Right lung (tissue), 5 donors: ENCODE measurements around the gene GPR75. TPM values are rescaled to one million over a fixed set of nuclear protein-coding genes. Genes with fewer than 3 reads are reported as not detected.
"Not testable (repeated sequence)": the region's sequence is repeated elsewhere in the genome, so short reads cannot be mapped to it uniquely, and the experiment has no call there.

Source experiments
- DNase-seq, 2 donors: peaks; one replicate each; pipeline ENCODE4 v3.0.0-alpha.2; 2013
- polyA plus RNA-seq, 5 donors: library from polyadenylated mRNA; unstranded; fragments of 120-200 nt; gene quantifications; one replicate each; pipeline versions ENCODE4 v1.2.1 to v1.2.3, GENCODE V29; 2013; ENCODE audit warnings: inconsistent platforms in 1 of 5, low replicate concordance in 1 of 5; ENCODE audit not compliant: insufficient read length in 5 of 5, insufficient read depth in 1 of 5

GPR75 gene
- polyA plus RNA-seq, 5 donors: 2.8 to 4.6 (median 3.3) TPM

DNA sequence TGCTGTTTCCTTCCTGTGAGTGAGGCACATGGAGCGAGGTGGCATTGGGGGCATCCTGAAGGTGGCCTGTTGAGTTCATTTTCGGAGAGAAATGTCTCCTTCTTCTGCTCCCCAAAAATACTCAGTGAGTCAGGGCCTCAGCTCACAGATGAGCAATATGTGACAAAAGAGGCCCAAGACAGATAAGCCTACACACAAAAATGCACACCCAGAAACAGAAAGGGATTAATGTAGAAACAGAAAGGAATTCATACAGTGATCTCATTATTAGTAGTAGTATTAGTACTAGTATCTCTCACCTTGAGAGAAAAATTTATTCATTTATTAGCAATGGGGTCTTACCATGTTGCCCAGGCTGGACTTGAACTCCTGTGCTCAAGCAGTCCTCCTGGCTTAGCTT lies 5.1 kb downstream of the GPR75 start:
- DNase-seq: no peak

DNA sequence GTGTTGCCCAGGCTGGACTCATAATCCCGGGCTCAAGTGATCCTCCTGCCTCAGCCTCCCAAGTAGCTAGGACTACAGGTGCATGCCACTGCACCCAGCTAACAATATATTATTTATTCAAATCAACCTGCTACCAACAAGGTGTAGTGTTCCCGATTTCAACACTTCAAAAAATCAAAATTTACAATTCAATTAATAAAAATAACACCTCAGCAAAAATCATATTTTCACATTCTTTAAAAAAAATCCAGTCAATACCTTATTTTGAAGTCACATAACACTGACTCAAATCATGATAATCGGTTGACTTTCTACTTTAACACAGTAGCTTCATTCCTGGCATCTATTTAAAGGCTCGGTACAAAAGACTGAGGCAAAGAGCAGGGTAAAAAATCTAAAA lies 7.2 kb downstream of the GPR75 start:
- DNase-seq: no peak

DNA sequence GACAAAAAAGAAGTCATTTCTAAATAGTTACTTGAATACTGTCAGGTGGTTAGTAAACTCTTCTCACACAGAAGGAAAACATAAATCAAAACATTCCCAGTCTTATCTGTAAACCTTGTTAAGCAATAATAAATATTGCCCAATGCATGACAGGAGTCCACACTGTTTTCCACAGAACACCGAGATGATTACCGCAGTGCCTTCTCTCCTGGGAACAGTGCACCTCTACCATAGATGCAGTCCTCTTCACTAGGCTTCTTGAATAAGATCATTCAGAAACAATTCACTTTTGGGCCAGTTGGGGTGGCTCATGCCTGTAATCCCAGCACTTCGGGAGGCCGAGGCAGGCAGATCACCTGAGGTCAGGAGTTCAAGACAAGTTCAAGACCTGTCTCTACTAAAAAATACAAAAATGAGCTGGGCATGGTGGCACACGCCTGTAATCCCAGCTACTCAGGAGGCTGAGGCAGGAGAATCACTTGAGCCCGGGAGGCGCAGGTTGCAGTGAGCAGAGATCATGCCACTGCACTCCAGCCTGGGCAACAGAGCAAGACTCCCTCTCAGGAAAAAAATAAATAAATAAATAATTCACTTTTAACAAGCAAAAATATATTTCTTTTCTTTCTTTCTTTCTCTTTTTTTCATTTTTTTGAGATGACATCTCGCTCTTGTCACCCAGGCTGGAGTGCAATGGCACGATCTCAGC lies 8.6 kb downstream of the GPR75 start:
- not testable (repeated sequence) for DNase-seq

DNA sequence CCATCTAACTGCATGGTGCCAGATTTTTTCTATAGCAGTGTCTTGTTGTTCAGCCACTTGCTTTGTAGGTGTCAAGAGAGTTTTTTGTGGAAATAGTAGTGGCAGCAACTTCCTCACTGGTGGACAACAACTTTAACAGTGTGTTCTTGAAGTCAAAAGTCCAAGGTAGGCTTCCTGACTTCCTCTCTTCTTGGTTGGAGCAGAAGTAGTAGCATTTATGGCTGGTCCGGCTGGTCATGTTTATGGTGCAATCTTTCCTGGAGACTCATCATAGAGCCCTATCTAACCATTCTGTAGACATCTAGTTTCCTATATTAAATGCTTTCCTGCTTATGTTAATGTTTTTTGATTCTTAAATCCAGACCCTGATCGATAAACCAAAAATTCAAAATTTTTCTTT lies 11.7 kb downstream of the GPR75 start:
- no peak for DNase-seq

DNA sequence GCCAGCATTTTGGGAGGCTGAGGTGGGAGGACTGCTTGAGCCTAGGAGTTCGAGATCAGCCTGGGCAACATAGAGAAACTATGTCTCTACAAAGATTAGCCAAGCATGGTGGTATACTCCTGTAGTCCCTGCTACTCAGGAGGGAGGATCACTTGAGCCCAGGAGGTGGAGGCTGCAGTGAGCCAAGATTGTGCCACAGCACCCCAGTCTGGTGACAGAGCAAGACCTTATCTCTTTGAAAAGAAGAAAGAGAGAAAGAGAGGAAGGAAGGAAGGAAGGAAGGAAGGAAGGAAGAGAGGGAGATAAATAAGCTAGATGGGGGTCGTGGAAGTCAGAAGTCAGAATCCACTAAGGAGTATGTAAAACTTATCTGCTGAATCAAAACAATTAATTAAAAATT lies 16.2 kb downstream of the GPR75 start:
- DNase-seq: no peak

DNA sequence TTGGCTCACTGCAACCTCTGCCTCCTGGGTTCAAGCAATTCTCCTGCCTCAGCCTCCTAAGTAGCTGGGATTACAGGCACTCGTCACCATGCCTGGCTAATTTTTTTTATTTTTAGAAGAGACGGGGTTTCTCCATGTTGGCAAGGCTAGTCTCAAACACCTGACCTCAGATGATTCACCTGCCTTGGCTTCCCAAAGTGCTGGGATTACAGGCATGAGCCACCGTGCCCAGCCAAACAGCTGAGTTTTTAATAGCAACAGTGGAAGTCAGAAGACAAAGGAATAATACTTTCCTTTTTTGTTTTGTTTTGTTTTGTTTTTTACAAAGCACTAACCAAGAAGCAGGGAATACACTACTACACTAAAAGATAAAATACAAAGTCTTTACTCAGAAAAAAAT lies 16.9 kb downstream of the GPR75 start:
- DNase-seq: no peak

DNA sequence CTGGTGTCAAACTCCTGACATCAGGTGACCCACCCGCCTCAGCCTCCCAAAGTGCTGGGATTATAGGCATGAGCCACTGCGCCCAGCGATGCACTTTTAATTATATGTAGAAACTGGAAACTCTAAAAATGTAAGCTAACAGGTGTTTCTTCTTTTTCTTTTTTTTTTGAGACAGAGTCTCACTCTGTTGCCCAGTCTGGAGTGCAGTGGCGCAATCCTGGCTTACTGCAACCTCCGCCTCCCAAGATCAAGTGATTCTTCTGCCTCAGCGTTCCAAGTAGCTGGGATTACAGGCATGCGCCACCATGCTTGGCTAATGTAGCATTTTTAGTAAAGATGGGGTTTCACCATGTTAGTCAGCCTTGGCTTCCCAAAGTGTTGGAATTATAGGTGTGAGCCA lies 18.1 kb downstream of the GPR75 start:
- not testable (repeated sequence) for DNase-seq

DNA sequence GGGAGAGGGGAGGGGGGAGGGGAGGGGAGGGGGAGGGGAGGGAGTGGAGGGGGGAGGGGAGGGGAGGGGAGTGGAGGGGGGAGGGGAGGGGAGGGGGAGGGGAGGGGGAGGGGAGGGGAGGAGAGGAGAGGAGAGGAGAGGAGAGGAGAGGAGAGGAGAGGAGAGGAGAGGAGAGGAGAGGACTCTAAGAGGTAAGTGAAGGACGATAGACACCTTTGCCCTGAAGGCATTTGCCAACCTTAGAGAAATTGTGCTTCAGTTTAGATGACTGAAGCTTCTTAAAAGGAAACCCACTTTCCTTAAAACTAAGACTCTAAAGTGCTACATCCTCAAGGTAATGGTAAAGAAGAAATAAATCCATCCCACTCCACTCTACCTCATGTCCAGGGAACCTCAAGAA lies 19.2 kb downstream of the GPR75 start:
- DNase-seq: no peak

DNA sequence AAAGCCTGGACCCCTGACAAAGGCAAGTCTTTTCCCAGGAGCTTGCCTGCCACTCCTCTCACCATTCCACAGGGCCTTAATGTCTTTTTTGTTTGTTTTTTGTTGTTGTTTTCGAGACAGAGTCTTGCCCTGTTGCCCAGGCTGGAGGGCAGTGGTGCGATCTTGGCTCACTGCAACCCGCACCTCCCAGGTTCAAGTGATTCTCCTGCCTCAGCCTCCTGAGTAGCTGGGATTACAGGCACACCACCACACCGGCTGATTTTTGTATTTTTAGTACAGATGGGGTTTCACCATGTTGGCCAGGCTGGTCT lies 29.8 kb downstream of the GPR75 start:
- DNase-seq: not testable (repeated sequence)

DNA sequence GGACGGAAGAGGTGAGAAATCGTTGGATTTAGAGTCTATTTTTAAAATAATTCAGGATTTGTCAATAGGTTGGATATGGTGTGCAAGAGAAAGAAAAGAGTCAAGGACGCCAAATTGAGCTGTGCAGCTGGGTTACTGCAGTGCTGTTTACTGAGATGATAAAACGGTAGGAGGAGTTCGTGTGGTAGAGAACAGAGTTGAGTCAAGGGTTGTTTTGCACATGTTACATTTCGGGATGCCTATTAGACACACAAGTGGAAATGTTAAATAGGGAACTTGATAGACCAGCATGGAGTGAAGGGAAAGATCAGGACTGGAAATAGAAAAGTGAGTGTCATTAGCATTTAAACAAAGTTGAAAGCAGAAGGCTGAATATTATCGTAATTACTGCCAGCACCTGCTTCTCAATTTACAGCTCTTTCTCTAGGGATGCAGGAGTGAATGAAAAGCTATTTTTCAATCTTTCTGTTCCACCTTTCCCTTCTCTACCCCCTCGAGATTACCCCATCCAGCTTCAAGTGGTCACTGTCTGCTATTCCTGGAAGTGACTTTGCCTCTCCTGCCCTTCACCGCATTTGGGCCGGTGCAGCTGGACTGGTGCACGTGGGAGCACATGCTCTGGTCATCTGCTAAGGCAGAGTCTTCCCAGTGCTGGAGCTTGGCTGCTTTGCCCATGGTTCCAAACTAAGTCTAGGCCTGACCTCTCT lies 30.3 kb downstream of the GPR75 start:
- DNase-seq: no peak

DNA sequence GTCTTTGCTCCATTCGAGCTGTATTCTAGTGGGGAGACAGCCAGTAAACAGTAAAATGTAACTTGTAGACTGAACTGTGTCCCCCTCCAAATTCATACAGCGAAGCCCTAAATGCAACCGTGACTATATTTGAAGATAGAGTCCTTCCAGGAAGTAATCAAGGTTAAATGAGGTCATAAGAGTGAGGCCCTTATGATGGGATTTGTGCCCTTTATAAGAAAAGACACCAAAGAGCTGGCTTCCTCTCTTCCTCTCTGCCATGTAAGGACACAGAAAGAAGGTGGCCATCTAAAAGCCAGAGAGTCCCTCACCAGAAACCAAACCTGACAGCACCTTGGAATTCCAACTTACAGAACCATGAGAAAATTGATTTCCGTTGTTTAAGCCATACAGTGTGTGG lies 31.4 kb downstream of the GPR75 start:
- DNase-seq: no peak

DNA sequence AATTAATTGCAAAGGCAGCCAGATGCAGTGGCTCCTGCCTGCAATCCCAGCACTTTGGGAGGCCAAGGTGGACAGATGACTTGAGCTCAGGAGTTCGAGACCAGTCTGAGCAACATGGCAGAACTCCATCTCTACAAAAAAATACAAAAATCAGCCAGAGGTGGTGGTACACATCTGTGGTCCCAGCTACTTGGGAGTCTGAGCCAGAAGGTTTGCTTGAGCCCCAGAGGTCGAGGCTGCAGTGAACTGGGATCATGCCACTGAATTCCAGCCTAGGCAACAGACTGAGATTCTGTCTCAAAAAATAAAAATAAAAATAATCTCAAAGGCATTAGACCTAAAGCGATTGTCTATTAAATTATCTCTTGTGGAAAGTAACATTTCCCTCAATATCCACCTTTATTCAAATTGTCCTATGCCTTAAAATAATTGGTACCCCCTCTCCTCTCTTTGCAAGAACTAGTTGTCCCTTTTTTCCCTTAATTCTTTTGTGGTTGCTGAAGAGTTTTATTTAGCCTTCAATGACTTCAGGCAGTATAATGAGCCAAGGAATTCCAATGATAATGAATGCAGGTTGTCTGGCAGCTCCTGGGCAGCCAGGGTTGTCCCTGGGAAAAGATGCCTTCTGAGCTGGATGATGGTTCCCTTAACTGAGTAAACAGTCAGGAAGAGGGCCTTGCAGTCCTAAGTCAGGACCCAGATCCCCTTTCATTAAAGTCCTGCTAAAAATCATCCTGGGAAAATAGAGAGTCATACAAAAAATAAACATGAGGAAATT lies 32.2 kb downstream of the GPR75 start:
- no peak for DNase-seq

DNA sequence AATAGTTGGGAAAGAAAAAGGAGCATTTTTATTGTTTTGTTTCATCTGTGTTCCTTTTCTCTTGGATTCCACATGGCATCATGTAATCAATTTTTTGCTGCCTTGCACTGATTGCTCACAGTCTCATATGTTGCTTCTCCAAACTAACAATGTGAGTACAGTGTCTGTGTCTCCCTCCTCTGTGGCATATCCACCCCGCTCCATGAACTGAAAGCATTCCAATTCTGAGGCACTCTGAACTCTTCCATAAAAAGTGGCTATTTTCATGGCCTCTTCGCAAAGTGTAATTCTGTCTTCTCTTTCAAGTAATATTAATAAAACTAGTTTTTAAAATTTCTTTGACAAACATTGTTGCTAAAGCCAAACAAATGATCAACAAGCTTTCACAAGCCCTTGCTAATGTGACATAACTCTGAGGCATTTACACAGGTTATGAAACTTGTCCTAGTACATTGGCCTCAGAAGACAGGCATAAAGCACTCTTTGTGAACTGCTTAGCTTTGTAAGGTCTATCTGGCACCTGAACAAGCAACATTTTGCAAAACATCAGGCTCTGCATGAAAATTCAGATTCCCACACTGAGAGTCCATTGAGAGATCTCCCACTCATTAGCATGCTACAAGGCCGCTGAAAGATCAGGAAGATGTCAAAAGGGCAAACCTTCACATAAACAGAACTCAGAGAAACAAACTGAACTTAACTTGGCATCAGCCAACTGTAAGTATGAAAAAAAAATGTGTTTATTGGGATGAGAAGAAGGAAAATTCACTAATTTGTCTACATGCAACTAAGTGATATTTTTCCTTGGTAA lies 33.0 kb downstream of the GPR75 start:
- DNase-seq: peak in 1 of 2 donors; percentile 2

DNA sequence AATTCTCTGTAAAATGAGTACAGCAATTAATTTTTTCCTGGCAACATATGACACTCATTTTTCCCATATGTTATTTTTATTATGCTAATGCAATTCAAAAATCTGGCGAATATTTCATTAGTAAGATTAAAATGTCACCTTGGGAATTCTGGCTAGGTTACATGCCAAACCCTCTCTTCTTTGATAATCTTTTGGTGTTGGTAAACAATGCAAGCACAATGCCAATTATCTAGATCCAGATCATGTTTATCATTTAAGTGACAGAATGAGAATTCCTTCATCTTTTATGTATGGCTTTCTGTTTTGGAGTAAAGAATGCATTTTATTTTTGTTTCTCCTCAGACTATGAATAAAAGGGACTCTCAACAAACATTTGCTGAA lies 33.7 kb downstream of the GPR75 start:
- no peak for DNase-seq

DNA sequence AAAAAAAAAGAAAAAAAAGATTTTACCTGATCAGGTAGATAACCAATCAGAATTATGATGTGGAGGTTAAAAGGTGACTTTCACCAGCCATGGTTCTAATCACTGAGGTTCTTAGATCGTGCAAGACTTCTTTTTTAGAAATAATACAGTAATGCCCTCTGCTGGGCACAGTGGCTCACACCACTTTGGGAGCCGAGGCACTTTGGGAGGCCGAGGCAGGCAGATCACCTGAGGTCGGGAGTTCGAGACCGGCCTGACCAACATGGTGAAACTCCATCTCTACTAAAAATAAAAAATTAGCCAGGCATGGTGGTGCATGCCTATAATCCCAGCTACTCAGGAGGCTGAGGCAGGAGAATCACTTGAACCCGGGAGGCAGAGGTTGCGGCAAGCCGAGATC lies 36.1 kb downstream of the GPR75 start:
- DNase-seq: not testable (repeated sequence)

DNA sequence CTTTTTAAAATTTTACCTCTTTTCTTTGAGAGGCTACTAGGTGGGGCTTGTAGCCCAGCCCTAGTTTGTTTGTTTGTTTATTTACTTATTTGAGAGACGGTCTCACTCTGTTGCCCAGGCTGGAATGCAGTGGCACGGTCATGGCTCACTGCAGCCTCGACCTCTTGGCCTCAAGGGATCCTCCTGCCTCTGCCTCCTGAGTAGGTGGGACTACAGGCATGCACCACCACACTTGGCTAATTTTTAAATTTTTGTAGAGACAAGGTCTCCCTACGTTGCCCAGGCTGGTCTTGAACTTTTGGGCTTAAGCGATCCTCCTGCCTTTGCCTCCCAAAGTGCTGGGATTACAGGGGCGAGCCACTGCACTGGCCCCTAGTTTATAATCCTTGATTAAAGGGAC lies 38.0 kb downstream of the GPR75 start:
- no peak for DNase-seq

DNA sequence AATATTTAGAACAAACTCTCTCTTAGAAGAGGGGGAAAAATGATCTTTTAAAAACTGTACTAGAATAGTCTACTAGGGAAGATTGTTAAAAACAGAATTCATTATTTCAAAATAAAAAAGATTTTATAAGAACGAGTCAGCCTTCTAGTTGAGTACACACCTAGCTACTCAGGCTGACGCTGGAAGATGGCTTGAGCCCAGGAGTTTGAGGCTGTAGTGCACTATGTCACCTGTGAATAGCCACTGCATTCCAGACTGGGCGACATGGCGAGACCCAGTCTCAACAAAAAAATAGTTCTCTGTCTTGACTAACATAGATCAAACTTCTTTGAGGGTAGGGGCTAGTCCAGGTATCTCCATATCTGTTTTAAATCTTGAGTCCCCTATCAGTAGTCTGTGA lies 39.1 kb downstream of the GPR75 start:
- DNase-seq: no peak

DNA sequence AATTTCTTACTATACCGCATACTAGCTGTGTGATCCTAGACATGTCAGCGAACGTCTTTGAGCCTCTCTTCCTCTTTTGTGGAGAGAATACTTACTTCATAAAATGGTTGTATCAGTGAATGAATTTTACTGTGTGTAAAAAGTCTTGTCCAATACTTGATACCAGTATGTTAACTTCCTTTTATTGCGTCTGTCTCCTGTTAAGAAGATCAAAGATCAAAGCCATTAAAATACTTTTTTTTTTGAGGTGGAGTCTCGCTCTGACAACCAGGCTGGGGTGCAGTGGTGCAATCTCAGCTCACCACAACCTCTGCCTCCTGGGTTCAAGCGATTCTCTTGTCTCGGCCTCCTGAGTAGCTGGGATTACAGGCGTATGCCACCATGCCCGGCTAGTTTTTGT lies 39.7 kb downstream of the GPR75 start:
- DNase-seq: no peak

DNA sequence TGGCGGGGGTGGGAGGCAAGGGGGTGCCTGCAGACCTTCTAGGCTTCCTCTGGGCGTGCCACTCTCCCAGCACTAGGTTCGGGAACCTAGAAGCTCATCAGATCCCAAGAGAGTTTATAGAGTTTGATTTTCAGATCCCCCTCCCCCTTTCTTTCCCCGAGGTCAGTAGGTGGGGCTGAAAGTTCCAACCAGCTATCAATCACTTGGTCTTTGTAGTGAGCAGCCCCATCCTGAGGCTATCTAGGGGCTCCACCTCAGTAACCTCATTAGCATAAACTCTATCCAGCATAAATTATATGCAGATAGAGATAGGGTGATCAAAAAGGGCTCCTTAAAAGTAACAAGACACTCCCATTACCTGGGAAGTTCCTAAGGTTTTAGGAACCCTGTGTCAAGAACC lies 40.1 kb downstream of the GPR75 start:
- DNase-seq: no peak

DNA sequence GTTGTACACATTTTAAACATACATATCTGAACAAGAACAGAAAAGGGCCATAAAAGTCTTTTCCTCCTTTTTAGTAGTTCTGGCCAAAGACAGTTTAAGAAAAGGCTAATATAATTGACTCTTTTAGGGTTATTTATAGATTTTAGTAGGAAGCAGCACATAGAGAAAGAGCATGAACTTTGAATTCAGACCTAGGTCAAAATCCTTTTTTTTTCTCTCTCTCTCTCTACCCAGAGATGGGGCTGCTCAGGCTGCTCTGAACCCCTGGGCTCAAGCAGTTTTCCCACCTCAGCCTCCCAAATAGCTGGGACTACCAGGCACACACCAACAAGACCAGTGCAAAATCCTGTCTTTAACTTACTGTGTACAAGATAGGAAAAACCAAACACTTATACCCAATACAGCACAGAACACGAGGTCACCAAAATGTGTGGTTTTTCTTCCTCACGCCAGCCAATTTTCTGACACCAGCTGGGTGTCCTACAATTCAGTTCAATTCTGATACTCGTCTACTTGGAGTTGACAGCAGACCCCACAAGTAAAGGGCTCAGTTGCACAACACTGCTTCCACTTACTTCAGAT lies 40.8 kb downstream of the GPR75 start:
- no peak for DNase-seq

DNA sequence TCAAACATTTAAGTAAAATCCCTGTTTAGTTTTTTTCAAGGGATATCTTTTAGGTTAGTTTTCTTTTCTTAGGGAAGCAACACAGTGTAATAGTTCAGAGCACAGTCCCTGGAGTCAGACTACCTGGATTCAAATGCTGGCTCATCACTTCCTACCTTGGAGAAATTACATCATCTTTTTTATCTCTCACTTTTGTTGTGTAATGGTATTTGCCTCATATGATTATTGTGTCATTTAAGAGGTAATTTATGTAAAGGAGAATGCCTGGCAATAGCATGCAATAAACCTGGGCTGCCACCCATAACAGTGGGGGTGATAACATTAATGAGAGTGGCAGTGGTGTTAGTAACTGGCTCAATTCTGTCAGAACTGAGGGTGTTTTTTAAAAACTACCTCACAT lies 46.6 kb downstream of the GPR75 start:
- no peak for DNase-seq

DNA sequence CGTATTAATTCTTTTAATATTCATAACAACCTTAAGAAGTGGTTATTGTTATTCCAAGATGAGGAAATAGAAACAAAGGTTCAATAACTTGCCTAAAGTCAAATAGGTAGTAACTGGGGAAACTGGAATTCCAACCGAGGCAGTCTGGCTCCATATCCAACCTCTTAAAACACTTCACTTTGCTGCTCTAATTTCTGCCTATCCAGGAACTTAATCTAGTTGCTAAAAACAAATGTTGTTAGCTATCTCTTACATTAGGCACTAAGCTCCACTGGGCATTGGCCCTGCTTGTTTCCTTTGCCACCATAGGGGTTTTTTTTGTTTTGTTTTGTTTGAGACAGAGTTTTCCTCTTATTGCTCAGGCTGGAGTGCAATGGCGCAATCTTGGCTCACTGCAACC lies 48.2 kb downstream of the GPR75 start:
- no peak for DNase-seq
